GM23338 (cell line): ENCODE results near the gene POP7. TPM values are rescaled to one million over a fixed set of nuclear protein-coding genes. Genes with fewer than 3 reads are reported as not detected.

ENCODE experiments used
- polyA plus RNA-seq: library from polyadenylated mRNA; unstranded; fragments of >200 nt; fragmentation: Nextera tagmentation; extraction: Ambion mirVana; gene quantifications from 2 replicates; pipeline ENCODE4 v1.2.1, GENCODE V29; 2016
- total RNA-seq: library from RNA; depleted of rRNA; stranded (reverse); fragments of >200 nt; shearing (Covaris generic); gene quantifications from 2 replicates; pipeline ENCODE4 v1.2.3, GENCODE V29; 2014; rRNA removed

POP7 gene
- total and polyA plus RNA-seq, 2 experiments from 2014 or later = 110 to 216 TPM

Other genes starting within 250 kb of the POP7 start
- 0.52 TPM in 1 of 2 replicates, not detected in the other for gene SPACDR, start 241.9 kb upstream of the POP7 start, total RNA-seq
- 0.42 TPM in 1 of 2 replicates, not detected in the other for gene SPACDR, start 241.9 kb upstream of the POP7 start, polyA plus RNA-seq
- 22.6 and 24.9 TPM in 2 replicates for gene TSC22D4, start 226.9 kb upstream of the POP7 start, total RNA-seq
- 14.6 and 16.4 TPM in 2 replicates for gene TSC22D4, start 226.9 kb upstream of the POP7 start, polyA plus RNA-seq
- 2.3 and 4.9 TPM in 2 replicates for gene NYAP1, start 222.2 kb upstream of the POP7 start, total RNA-seq
- gene NYAP1, start 222.2 kb upstream of the POP7 start, polyA plus RNA-seq = 0.19 and 0.49 TPM in 2 replicates
- gene AGFG2, start 166.9 kb upstream of the POP7 start, total RNA-seq = 2.4 and 8.9 TPM in 2 replicates
- 2.2 and 2.3 TPM in 2 replicates for gene AGFG2, start 166.9 kb upstream of the POP7 start, polyA plus RNA-seq
- gene SAP25, start 132.2 kb upstream of the POP7 start, total RNA-seq = 2.0 and 4.1 TPM in 2 replicates
- 3.8 and 3.9 TPM in 2 replicates for gene SAP25, start 132.2 kb upstream of the POP7 start, polyA plus RNA-seq
- 51.0 and 51.5 TPM in 2 replicates for gene LRCH4, start 120.0 kb upstream of the POP7 start, total RNA-seq
- gene LRCH4, start 120.0 kb upstream of the POP7 start, polyA plus RNA-seq = 21.4 and 21.8 TPM in 2 replicates
- 0.70 and 2.4 TPM in 2 replicates for gene FBXO24, start 119.8 kb upstream of the POP7 start, total RNA-seq
- gene FBXO24, start 119.8 kb upstream of the POP7 start, polyA plus RNA-seq = 0.82 and 2.1 TPM in 2 replicates
- gene PCOLCE, start 103.8 kb upstream of the POP7 start, total RNA-seq = 33.3 and 45.5 TPM in 2 replicates
- gene PCOLCE, start 103.8 kb upstream of the POP7 start, polyA plus RNA-seq = 70.4 and 81.2 TPM in 2 replicates
- gene MOSPD3, start 93.6 kb upstream of the POP7 start, total RNA-seq = 15.1 and 15.3 TPM in 2 replicates
- gene MOSPD3, start 93.6 kb upstream of the POP7 start, polyA plus RNA-seq = 18.6 and 23.5 TPM in 2 replicates
- 4.2 and 5.6 TPM in 2 replicates for gene TFR2, start 64.6 kb upstream of the POP7 start, total RNA-seq
- gene TFR2, start 64.6 kb upstream of the POP7 start, polyA plus RNA-seq = 3.7 and 4.3 TPM in 2 replicates
- gene ACTL6B, start 49.7 kb upstream of the POP7 start, total RNA-seq = 0.69 TPM in 1 of 2 replicates, not detected in the other
- 2.5 and 3.5 TPM in 2 replicates for gene ACTL6B, start 49.7 kb upstream of the POP7 start, polyA plus RNA-seq
- 153 and 156 TPM in 2 replicates for gene GNB2, start 32.4 kb upstream of the POP7 start, total RNA-seq
- gene GNB2, start 32.4 kb upstream of the POP7 start, polyA plus RNA-seq = 112 and 113 TPM in 2 replicates
- gene GIGYF1, start 11.9 kb upstream of the POP7 start, total RNA-seq = 50.6 and 69.8 TPM in 2 replicates
- gene GIGYF1, start 11.9 kb upstream of the POP7 start, polyA plus RNA-seq = 40.0 and 40.4 TPM in 2 replicates
- 0.89 TPM in 1 of 2 replicates, not detected in the other for gene EPO, start 14.3 kb downstream of the POP7 start, total RNA-seq
- gene EPO, start 14.3 kb downstream of the POP7 start, polyA plus RNA-seq = 0.97 and 1.0 TPM in 2 replicates
- 0.03 TPM in 1 of 2 replicates, not detected in the other for gene ZAN, start 27.5 kb downstream of the POP7 start, total RNA-seq
- 0.07 TPM in 1 of 2 replicates, not detected in the other for gene ZAN, start 27.5 kb downstream of the POP7 start, polyA plus RNA-seq
- gene EPHB4, start 121.4 kb downstream of the POP7 start, total RNA-seq = 145 and 164 TPM in 2 replicates
- 22.6 and 23.3 TPM in 2 replicates for gene EPHB4, start 121.4 kb downstream of the POP7 start, polyA plus RNA-seq
- 32.3 and 39.9 TPM in 2 replicates for gene SLC12A9, start 146.6 kb downstream of the POP7 start, total RNA-seq
- 9.7 and 10.3 TPM in 2 replicates for gene SLC12A9, start 146.6 kb downstream of the POP7 start, polyA plus RNA-seq
- gene TRIP6, start 161.3 kb downstream of the POP7 start, total RNA-seq = 106 and 112 TPM in 2 replicates
- 44.6 and 45.0 TPM in 2 replicates for gene TRIP6, start 161.3 kb downstream of the POP7 start, polyA plus RNA-seq
- 98.3 and 113 TPM in 2 replicates for gene SRRT, start 169.0 kb downstream of the POP7 start, total RNA-seq
- gene SRRT, start 169.0 kb downstream of the POP7 start, polyA plus RNA-seq = 125 and 140 TPM in 2 replicates
- gene UFSP1, start 183.6 kb downstream of the POP7 start, total RNA-seq = 11.5 and 11.8 TPM in 2 replicates
- 2.0 and 4.1 TPM in 2 replicates for gene UFSP1, start 183.6 kb downstream of the POP7 start, polyA plus RNA-seq
- gene ACHE, start 189.8 kb downstream of the POP7 start, total RNA-seq = 1.5 and 3.7 TPM in 2 replicates
- gene ACHE, start 189.8 kb downstream of the POP7 start, polyA plus RNA-seq = 3.6 and 3.9 TPM in 2 replicates
- gene MUC3A, start 243.4 kb downstream of the POP7 start, total RNA-seq = 16.3 and 19.1 TPM in 2 replicates
- gene MUC3A, start 243.4 kb downstream of the POP7 start, polyA plus RNA-seq = 44.4 and 45.7 TPM in 2 replicates